HEK293T (cell line): Measurements from ENCODE around the gene RNF135.
"Not testable (repeated sequence)": the region's sequence is repeated elsewhere in the genome, so short reads cannot be mapped to it uniquely, and the experiment has no call there.

ENCODE experiments used
- CTCF ChIA-PET: fragments of 350-600 bp; formaldehyde crosslinking; extraction: SDS; loops from one replicate; lab custom pipeline; 2021; ENCODE audit warnings: antibody characterized with exemption, inconsistent platforms; lab: Yijun Ruan, JAX
- POLR2A ChIA-PET: fragments of 350-600 bp; formaldehyde crosslinking; extraction: SDS; loops from one replicate; lab custom pipeline; 2020; ENCODE audit warnings: antibody characterized with exemption, inconsistent platforms; lab: Yijun Ruan, JAX
- DNase-seq: peaks from one replicate; pipeline ENCODE4 v3.0.0; 2012; ENCODE audit warnings: mixed read lengths; ENCODE audit errors: extremely low spot score
- ARNT ChIP-seq: fragments of 450-650 bp; IDR thresholded peaks from 2 replicates; pipeline ENCODE4 v1.6.1; 2017; ENCODE audit warnings: mild to moderate bottlenecking
- BHLHE40 ChIP-seq: fragments of 450-650 bp; IDR thresholded peaks from 2 replicates; pipeline ENCODE4 v1.6.1; 2016; ENCODE audit warnings: mild to moderate bottlenecking, moderate library complexity, borderline replicate concordance
- CTBP1 ChIP-seq: fragments of 450-650 bp; IDR thresholded peaks from 2 replicates; pipeline ENCODE4 v1.6.1; 2016; ENCODE audit warnings: borderline replicate concordance
- ELF4 ChIP-seq: fragments of 450-650 bp; IDR thresholded peaks from 2 replicates; pipeline ENCODE4 v1.6.1; 2017; ENCODE audit warnings: antibody characterized with exemption
- FOXA1 ChIP-seq: fragments of 450-650 bp; IDR thresholded peaks from 2 replicates; pipeline ENCODE4 v1.6.1; 2016; ENCODE audit warnings: mild to moderate bottlenecking
- FOXK2 ChIP-seq: fragments of 450-650 bp; IDR thresholded peaks from 2 replicates; pipeline ENCODE4 v1.6.1; 2016; ENCODE audit warnings: mild to moderate bottlenecking
- FOXM1 ChIP-seq: fragments of 450-650 bp; IDR thresholded peaks from 2 replicates; pipeline ENCODE4 v1.6.1; 2017; ENCODE audit warnings: mild to moderate bottlenecking, borderline replicate concordance
- HDGF ChIP-seq: fragments of 450-650 bp; IDR thresholded peaks from 2 replicates; pipeline ENCODE4 v1.6.1; 2017; ENCODE audit warnings: antibody characterized with exemption, borderline replicate concordance
- L3MBTL2 ChIP-seq: fragments of 450-650 bp; conservative IDR thresholded peaks from 2 replicates; pipeline ENCODE4 v1.6.1; 2016; ENCODE audit warnings: mild to moderate bottlenecking
- LEF1 ChIP-seq: fragments of 450-650 bp; IDR thresholded peaks from 2 replicates; pipeline ENCODE4 v1.6.1; 2017; ENCODE audit warnings: mild to moderate bottlenecking, borderline replicate concordance
- NFRKB ChIP-seq: fragments of 450-650 bp; IDR thresholded peaks from 2 replicates; pipeline ENCODE4 v1.6.1; 2016; ENCODE audit warnings: mild to moderate bottlenecking, moderate library complexity
- PKNOX1 ChIP-seq: fragments of 450-650 bp; IDR thresholded peaks from 2 replicates; pipeline ENCODE4 v1.6.1; 2016
- SP1 ChIP-seq: fragments of 450-650 bp; IDR thresholded peaks from 2 replicates; pipeline ENCODE4 v1.6.1; 2017
- SUZ12 ChIP-seq: fragments of 450-650 bp; IDR thresholded peaks from 2 replicates; pipeline ENCODE4 v1.6.1; 2016; ENCODE audit warnings: mild to moderate bottlenecking
- TARDBP ChIP-seq: fragments of 450-650 bp; IDR thresholded peaks from 2 replicates; pipeline ENCODE4 v1.6.1; 2016
- ZNF384 ChIP-seq: fragments of 450-650 bp; IDR thresholded peaks from 2 replicates; pipeline ENCODE4 v1.6.1; 2016

The RNF135 gene

DNA sequence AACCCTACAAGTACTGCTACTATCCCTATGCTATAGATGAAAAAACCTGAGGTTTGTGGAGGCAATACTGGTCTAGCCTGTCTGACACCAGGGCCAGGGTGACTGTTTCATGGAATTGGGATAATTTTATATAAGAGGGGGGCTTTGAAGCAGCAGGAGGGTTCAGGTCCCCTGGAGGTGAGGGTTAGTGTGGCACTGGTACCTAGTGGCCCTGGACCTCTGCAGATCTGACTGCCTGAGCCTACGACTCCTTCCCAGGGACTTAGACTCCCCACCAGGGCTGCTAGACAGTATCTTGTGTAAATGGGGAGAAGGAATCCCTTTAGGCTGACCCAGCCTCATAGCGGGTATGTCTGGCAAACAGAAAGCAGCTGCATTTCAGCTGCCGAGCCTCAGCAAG is 42.3 kb upstream of the RNF135 start:
- no peak for TF ChIP-seq NFRKB
- TF ChIP-seq SP1, result no peak
- no peak for TF ChIP-seq ELF4
- TF ChIP-seq ZNF384, result no peak
- no peak for TF ChIP-seq FOXA1
- no peak for TF ChIP-seq LEF1
- no peak for TF ChIP-seq BHLHE40
- TF ChIP-seq ARNT, result no peak
- TF ChIP-seq CTBP1, result no peak
- no peak for TF ChIP-seq PKNOX1
- TF ChIP-seq TARDBP, result no peak
- no peak for TF ChIP-seq FOXK2
- no peak for TF ChIP-seq FOXM1
- no peak for TF ChIP-seq L3MBTL2
- no peak for TF ChIP-seq HDGF
- TF ChIP-seq SUZ12, result no peak
- no peak for DNase-seq
- CTCF ChIA-PET, result no interaction called here
- POLR2A ChIA-PET, result no interaction called here

DNA sequence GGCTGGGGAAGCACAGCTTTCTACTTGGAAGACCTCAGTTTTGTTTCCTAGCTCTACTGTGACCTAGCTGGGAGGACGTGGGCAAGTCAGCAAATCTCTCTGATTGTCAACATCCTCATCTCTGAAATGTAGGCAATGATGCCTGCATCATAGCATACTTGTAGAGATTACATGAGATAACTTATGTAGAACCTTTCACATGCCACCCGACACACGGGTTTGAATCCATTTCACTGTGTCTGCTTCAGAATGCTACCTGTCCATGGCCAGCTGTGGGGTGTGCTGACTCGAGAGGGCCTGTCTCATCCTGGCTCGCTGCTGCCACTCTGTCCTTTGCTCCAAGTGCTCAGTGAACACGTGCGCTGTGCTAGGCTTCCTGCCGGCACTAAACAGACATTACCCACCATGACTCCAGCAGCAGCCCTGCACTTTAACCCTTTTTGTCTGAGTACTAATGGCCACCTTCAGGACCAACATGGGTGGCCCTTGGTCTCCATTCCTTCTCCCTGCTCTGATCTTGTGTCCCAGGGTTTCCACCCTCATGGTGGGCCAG is 41.7 kb upstream of the RNF135 start:
- no peak for DNase-seq
- ChIA-PET POLR2A (no interaction called here), CTCF (no interaction called here)
- no peak for TF ChIP-seq ARNT
- TF ChIP-seq ELF4, result no peak
- TF ChIP-seq HDGF, result no peak
- TF ChIP-seq PKNOX1, result no peak
- TF ChIP-seq BHLHE40, result no peak
- no peak for TF ChIP-seq TARDBP
- no peak for TF ChIP-seq CTBP1
- no peak for TF ChIP-seq SP1
- TF ChIP-seq LEF1, result no peak
- TF ChIP-seq FOXA1, result no peak
- no peak for TF ChIP-seq SUZ12
- TF ChIP-seq FOXK2, result no peak
- TF ChIP-seq NFRKB, result no peak
- TF ChIP-seq FOXM1, result no peak
- TF ChIP-seq ZNF384, result no peak
- TF ChIP-seq L3MBTL2, result no peak

DNA sequence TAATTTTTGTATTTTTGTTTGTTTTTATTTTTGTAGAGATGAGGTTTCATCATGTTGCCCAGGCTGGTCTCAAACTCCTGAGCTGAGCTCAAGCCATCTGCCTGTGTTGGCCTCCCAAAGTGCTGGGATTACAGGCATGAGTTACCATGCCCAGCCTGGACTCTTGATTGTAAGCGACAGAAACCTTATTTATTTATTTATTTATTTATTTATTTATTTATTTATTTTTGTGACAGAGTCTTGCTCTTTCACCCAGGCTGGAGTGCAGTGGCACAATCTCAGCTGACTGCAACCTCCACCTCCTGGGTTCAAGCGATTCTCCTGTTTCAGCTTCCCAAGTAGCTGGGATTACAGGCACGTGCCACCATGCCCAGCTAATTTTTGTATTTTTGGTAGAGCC is 41.0 kb upstream of the RNF135 start:
- POLR2A ChIA-PET, result interaction anchor here (0.9 kb wide), 1 partner anchor 13 kb away, joined by 3 read pairs; no protein-coding TSS in a partner anchor
- DNase-seq, CTCF ChIA-PET: not testable (repeated sequence)

GRCh38 chr17:30930495-30930894 is 40.3 kb upstream of the RNF135 start:
- ChIA-PET CTCF (no interaction called here), POLR2A (interaction anchor here (0.6 to 0.9 kb wide), 2 partner anchors 13 to 38 kb away, joined by 3 to 4 read pairs; no protein-coding TSS in a partner anchor)

DNA sequence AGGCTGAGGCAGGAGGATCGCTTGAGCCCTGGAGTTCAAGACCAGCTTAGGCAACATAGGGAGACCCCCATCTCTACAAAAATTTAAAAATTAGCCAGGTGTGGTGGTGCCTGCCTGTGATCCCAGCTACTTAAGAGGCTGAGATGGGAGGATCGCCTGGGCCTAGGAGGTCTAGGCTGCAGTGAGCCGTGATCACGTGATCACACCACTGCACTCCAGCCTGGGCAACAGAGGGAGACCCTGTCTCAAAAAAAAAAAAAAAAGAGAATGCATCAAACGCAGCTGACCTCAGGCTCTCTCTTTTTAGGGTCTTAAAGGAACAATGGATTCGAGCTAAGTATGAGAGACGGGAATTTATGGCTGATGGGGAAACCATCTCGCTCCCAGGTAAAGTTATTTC is 39.3 kb upstream of the RNF135 start:
- not testable (repeated sequence) for DNase-seq
- ChIA-PET CTCF (interaction anchor here (0.7 kb wide), 1 partner anchor 9 kb away, joined by 4 read pairs; no protein-coding TSS in a partner anchor), POLR2A (interaction anchor here (1.2 kb wide), 1 partner anchor 40 kb away, joined by 3 read pairs; no protein-coding TSS in a partner anchor)

More at GRCh38 chr17:30930495-30930894, 40.3 kb upstream of the RNF135 start:
- no peak for TF ChIP-seq ARNT
- TF ChIP-seq L3MBTL2, result no peak
- no peak for TF ChIP-seq BHLHE40
- no peak for TF ChIP-seq FOXK2
- no peak for TF ChIP-seq LEF1
- TF ChIP-seq NFRKB, result no peak
- DNase-seq, result no peak

GRCh38 chr17:30933966-30934365 is 36.9 kb upstream of the RNF135 start:
- TF ChIP-seq PKNOX1 (no peak), FOXA1 (no peak)
- CTCF ChIA-PET, result no interaction called here
- POLR2A ChIA-PET, result no interaction called here
- DNase-seq, result no peak

DNA sequence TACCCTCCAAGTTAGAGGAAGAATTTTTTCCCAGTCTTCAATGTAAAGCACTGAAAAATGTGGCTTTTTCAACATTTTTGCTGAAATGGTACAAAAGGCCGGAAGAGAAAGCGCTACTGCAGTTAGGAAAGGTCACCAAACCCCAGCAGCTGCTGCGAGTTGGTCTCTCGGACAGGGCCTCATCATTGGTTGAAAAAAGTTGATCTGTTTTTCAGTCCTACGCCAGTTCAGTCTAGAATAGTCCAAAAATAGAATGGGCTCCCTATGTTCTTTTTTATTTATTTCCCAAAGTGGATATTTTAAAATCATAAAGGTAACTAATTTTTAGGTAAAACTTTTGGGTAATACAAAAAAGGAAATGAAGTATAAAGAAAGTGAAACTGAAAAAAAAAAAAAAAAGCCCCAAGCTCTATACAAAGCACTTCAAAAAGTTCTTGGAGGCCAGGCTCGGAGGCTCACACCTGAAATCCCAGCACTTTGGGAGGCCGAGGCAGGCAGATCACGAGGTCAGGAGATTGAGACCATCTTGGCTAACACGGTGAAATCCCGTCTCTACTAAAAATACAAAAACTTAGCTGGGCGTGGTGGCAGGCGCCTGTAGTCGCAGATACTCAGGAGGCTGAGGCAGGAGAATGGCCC is 31.7 kb upstream of the RNF135 start:
- POLR2A ChIA-PET, result no interaction called here

More for the DNA sequence above, 31.7 kb upstream of the RNF135 start:
- CTCF ChIA-PET, result no interaction called here
- TF ChIP-seq TARDBP (no peak), HDGF (no peak), NFRKB (no peak), ZNF384 (no peak)
- DNase-seq, result no peak
